IMR-90 (cell line): ENCODE measurements around the gene VSIG10L2.

Experiments used
- MAFK ChIP-seq: IDR thresholded peaks from 2 replicates; pipeline ENCODE4 v1.6.1; 2012; ENCODE audit warnings: low read depth, low read length, improper control_type of control experiment
- MXI1 ChIP-seq: IDR thresholded peaks from 2 replicates; pipeline ENCODE4 v1.6.1; 2012; ENCODE audit warnings: low read depth, mild to moderate bottlenecking, low read length, moderate library complexity, borderline replicate concordance
- POLR2A ChIP-seq: IDR thresholded peaks from 2 replicates; pipeline ENCODE4 v1.6.1; 2012; ENCODE audit warnings: mild to moderate bottlenecking, low read depth, low read length
- RAD21 ChIP-seq: IDR thresholded peaks from 2 replicates; pipeline ENCODE4 v1.6.1; 2012; ENCODE audit warnings: low read length, improper control_type of control experiment
- RFX5 ChIP-seq: IDR thresholded peaks from 2 replicates; pipeline ENCODE4 v1.8.0; 2012; ENCODE audit warnings: low read depth, mild to moderate bottlenecking, low read length, moderate library complexity
- TF ChIP-seq, protein P1 (sequence below): conservative IDR thresholded peaks from 2 replicates; pipeline ENCODE4 v1.5.1; 2012; ENCODE audit warnings: mild to moderate bottlenecking, low read depth, low read length, improper control_type of control experiment
- TF ChIP-seq, protein P2 (sequence below): fragments of 150-350 bp; IDR thresholded peaks from 2 replicates; pipeline ENCODE4 v1.6.1; 2016; ENCODE audit warnings: low read depth, mild to moderate bottlenecking, low read length, moderate library complexity, borderline replicate concordance
- TF ChIP-seq, protein P3 (sequence below): fragments of 150-350 bp; IDR thresholded peaks from 2 replicates; pipeline ENCODE4 v1.6.1; 2017; ENCODE audit warnings: mild to moderate bottlenecking, antibody characterized with exemption, low read length, low read depth

DNA sequence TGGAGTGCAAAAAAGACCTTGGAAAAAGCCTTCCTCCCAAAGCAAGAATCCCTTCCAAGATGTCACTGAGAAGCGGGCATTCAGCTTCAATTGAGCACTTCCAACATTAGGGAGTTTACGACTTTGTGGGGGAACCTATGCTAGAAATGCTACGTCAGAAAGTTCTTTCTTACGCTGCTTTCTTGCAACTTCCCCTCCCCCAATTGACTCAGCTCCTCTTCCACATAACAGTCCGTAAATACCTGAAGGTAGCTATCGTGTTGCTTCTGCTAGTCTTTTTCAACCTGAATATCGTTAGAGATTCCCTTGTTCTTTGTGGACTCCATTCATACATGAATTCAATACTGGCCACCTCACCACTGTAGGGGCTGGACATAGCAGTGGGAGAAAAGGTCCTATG, 47.0 kb downstream of the VSIG10L2 start:
- TF ChIP-seq, protein P1, sequence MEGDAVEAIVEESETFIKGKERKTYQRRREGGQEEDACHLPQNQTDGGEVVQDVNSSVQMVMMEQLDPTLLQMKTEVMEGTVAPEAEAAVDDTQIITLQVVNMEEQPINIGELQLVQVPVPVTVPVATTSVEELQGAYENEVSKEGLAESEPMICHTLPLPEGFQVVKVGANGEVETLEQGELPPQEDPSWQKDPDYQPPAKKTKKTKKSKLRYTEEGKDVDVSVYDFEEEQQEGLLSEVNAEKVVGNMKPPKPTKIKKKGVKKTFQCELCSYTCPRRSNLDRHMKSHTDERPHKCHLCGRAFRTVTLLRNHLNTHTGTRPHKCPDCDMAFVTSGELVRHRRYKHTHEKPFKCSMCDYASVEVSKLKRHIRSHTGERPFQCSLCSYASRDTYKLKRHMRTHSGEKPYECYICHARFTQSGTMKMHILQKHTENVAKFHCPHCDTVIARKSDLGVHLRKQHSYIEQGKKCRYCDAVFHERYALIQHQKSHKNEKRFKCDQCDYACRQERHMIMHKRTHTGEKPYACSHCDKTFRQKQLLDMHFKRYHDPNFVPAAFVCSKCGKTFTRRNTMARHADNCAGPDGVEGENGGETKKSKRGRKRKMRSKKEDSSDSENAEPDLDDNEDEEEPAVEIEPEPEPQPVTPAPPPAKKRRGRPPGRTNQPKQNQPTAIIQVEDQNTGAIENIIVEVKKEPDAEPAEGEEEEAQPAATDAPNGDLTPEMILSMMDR: no peak
- TF ChIP-seq POLR2A: no peak
- TF ChIP-seq, protein P2, sequence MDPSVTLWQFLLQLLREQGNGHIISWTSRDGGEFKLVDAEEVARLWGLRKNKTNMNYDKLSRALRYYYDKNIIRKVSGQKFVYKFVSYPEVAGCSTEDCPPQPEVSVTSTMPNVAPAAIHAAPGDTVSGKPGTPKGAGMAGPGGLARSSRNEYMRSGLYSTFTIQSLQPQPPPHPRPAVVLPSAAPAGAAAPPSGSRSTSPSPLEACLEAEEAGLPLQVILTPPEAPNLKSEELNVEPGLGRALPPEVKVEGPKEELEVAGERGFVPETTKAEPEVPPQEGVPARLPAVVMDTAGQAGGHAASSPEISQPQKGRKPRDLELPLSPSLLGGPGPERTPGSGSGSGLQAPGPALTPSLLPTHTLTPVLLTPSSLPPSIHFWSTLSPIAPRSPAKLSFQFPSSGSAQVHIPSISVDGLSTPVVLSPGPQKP: no peak
- TF ChIP-seq MAFK: no peak
- no peak for TF ChIP-seq RFX5
- no peak for TF ChIP-seq MXI1
- TF ChIP-seq RAD21: no peak
- TF ChIP-seq, protein P3, sequence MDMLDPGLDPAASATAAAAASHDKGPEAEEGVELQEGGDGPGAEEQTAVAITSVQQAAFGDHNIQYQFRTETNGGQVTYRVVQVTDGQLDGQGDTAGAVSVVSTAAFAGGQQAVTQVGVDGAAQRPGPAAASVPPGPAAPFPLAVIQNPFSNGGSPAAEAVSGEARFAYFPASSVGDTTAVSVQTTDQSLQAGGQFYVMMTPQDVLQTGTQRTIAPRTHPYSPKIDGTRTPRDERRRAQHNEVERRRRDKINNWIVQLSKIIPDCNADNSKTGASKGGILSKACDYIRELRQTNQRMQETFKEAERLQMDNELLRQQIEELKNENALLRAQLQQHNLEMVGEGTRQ: no peak
